ENCODE data around the gene OGFR. TPM values are rescaled to one million over a fixed set of nuclear protein-coding genes. Genes with fewer than 3 reads are reported as not detected.

OGFR gene
- total and polyA plus RNA-seq, 9 donors = 16.7 to 26.6 (median 21.9) TPM

DNA sequence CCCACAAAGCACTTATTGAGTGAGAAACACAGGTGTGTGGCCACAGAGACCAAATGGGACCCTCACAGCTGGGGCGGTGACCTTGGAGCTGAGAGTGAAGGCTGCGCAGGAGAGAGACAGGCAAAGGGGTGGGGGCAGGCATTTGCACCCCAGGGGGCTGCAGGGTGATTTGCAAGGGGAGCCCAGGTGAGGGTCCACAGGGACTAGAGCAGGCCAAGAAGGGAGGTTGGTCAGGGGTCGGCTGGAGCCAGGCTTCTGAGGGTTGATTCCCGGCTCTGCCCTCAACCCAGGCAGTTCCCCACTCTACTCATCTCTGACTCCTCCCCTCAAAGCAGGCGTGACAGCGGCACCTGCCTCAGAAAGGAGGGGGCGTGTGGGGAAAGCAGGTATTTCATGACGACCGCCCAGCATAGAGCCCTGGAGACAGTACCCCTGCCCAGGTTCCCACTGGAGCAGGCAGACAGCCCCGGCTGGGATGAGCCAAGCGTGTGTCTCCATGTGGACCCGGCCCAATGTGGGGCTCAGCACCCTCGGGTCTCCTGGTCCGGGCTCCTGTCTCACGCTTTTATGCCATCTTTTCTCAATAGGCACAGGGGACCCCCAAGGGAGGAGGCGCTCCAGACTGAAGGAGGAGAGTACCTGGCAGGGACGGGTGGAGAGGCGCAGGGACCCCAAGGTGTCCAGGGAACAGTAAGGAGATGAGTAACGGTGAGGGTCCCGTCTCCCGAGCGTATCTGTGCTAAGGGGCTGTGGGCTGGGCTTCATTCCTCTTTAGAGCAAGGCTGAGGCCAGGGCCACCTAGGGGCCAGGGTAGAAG is 11.5 kb upstream of the OGFR start:
- H3K36me3 ChIP-seq (ENCODE audit: control insufficient read depth, insufficient read depth, low read length) = peaks cover 6% of the 10 kb centered on the region
- peaks cover 3% of the 10 kb centered on the region for H3K27me3 ChIP-seq (ENCODE audit: control insufficient read depth, insufficient read depth, low read length)
- no peak overlapping the region for H3K27ac ChIP-seq (ENCODE audit: low read length)
- DNase-seq = no peak
- H3K4me3 ChIP-seq (ENCODE audit: low read length) = no peak overlapping the region
- WGBS (ENCODE audit: insufficient coverage) = 70% methylated on average over 18 of the region's 22 CpGs
- H3K9me3 ChIP-seq (replicated peaks; ENCODE audit: control insufficient read depth, low read depth, low read length) = no peaks in the 10 kb centered on the region
- peaks cover 37% of the 10 kb centered on the region for H3K4me1 ChIP-seq (ENCODE audit: control insufficient read depth, insufficient read depth, low read length)

DNA sequence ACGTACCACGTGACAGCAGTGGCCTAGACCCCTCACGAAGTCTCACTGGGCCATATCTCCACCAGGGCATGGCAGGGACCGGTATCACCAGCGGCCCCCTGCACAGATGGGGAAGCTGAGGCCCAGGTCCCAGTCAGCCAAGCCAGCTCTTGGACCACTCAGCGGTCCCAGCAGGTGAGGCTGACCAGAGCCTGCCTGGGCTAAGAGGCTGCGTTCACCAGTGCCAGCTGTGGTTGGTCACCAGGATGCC is 11.0 kb upstream of the OGFR start:
- WGBS (ENCODE audit: insufficient coverage) = 50% methylated on average over 7 of the region's 7 CpGs
- Histone ChIP-seq H3K4me3 (ENCODE audit: low read length) (peak overlapping the region; percentile 15), H3K27me3 (ENCODE audit: control insufficient read depth, insufficient read depth, low read length) (peaks cover 3% of the 10 kb centered on the region), H3K27ac (ENCODE audit: low read length) (peak overlapping the region; percentile 65), H3K9me3 (replicated peaks; ENCODE audit: control insufficient read depth, low read depth, low read length) (no peaks in the 10 kb centered on the region), H3K4me1 (ENCODE audit: control insufficient read depth, insufficient read depth, low read length) (peaks cover 33% of the 10 kb centered on the region), H3K36me3 (ENCODE audit: control insufficient read depth, insufficient read depth, low read length) (peaks cover 12% of the 10 kb centered on the region)
- no peak for DNase-seq

DNA sequence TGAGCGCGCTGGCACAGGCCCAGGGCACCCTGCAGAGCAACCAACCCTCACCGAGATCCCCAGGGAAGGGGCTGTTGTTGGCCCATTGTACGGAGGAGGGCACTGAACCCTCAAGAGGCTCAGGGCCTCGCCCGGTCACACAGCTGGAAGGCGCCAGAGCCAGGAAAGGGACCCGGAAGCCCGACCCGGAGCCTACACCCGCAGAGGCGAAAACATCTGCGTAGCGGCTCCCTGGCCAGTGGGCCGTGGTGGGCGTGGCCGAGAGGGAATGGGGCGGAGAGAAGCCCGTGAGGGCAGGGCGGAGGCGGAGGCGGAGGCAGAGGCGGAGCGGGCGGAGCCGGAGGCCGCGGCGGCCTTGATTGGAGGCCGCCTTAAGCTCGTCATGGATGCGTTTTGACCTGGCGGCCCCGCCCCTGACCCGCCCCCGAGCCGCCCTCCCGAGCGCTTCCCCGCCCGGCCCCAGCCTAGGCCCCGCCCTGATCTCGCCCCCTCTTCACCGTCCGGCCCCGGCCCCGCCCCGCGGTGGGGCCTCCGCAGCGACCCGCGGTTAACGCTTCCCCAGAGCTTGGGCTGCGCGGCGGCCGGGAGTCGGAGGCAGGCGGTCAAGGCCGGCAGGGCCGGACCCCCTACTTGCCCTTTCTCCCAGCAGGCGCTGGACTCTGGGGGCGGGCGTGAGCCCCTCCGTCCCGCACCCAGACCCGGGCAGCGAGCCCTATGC is 10.5 kb upstream of the OGFR start:
- Histone ChIP-seq H3K27me3 (ENCODE audit: control insufficient read depth, insufficient read depth, low read length) (peaks cover 3% of the 10 kb centered on the region), H3K27ac (ENCODE audit: low read length) (peak overlapping the region; percentile 84), H3K4me3 (ENCODE audit: low read length) (peak overlapping the region; percentile 63), H3K4me1 (ENCODE audit: control insufficient read depth, insufficient read depth, low read length) (peaks cover 29% of the 10 kb centered on the region), H3K9me3 (replicated peaks; ENCODE audit: control insufficient read depth, low read depth, low read length) (no peaks in the 10 kb centered on the region), H3K36me3 (ENCODE audit: control insufficient read depth, insufficient read depth, low read length) (peaks cover 17% of the 10 kb centered on the region)
- DNase-seq = peak; percentile 98
- under 1% methylated on average over 51 of the region's 69 CpGs for WGBS (ENCODE audit: insufficient coverage)

DNA sequence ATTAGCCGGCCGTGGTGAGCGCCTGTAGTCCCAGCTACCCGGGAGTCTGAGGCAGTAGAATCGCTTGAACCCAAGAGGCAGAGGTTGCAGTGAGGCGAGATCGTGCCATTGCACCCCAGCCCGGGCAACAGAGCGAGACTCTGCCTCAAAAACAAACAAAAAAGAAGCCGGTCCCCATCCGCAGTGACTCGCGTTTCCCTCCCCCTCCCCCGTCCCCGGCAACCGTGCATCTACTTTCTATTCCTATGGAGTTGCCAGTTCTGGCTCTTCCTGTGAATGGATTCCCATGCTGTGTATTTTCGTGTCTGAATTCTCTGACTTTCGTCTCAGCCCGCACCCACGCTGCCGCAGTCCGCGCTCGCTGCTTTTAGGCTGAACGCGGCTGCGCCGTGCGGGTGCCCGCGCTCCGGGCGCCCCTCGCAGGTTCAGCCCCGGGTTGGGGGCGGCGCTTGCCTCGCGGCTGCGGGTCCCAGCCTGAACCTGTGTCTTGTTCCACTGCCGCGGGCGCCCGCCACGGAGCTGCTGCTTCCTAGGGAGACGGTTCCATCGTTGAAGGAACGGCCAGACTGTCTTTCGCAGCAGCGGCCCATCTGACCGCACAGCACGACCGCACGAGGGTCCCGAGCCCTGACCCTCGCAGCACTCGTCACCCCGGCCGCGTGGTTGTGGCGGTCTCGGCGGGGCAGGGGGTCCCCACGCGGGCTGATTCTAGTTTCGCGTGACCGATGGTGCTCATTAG is 9.4 kb upstream of the OGFR start:
- peaks cover 25% of the 10 kb centered on the region for H3K36me3 ChIP-seq (ENCODE audit: control insufficient read depth, insufficient read depth, low read length)
- H3K27ac ChIP-seq (ENCODE audit: low read length) = peak overlapping the region; percentile 84
- H3K9me3 ChIP-seq (replicated peaks; ENCODE audit: control insufficient read depth, low read depth, low read length) = no peaks in the 10 kb centered on the region
- peak overlapping the region; percentile 63 for H3K4me3 ChIP-seq (ENCODE audit: low read length)
- peaks cover 29% of the 10 kb centered on the region for H3K4me1 ChIP-seq (ENCODE audit: control insufficient read depth, insufficient read depth, low read length)
- WGBS (ENCODE audit: insufficient coverage) = under 1% methylated on average over 68 of the region's 68 CpGs
- H3K27me3 ChIP-seq (ENCODE audit: control insufficient read depth, insufficient read depth, low read length) = peaks cover 3% of the 10 kb centered on the region
- peak; percentile 66 for DNase-seq

DNA sequence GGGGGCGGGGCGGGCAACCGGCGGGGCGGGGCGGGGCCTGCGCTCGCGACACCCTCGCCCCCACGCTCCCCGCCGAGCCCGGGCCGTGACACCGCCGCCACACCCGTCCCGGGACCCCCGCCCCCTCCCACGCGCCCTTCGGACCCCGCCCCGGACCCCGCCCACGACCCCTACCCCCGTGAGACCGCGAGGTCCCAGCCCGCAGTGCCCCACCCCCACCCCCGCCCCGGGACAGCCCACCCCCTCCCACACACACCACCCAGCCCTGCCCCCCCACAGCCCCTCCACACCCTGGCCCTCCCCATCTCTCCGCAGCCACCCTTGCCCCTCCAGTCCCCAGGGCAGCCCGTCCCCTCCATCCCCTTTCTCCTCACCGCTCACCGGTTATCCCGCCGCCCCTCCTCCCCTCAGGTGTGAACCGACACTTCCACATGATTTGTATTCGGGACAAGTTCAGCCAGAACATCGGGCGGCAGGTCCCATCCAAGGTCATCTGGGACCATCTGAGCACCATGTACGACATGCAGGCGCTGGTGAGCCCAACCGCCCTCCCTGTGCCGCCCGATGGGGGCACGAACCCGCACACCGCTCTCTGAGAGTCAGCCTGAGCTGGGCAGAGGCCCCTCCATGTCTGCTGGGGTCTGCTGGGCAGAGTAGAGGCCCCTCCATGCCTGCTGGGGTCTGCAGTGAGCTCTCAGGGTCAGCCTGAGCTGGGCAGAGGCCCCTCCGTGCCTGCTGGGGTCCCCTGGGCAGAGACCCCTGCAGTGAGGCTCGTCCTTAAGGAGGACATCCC is 7.7 kb upstream of the OGFR start:
- no peak for DNase-seq
- Histone ChIP-seq H3K27me3 (ENCODE audit: control insufficient read depth, insufficient read depth, low read length) (no peaks in the 10 kb centered on the region), H3K4me1 (ENCODE audit: control insufficient read depth, insufficient read depth, low read length) (peaks cover 34% of the 10 kb centered on the region), H3K27ac (ENCODE audit: low read length) (no peak overlapping the region), H3K9me3 (replicated peaks; ENCODE audit: control insufficient read depth, low read depth, low read length) (no peaks in the 10 kb centered on the region), H3K36me3 (ENCODE audit: control insufficient read depth, insufficient read depth, low read length) (peaks cover 37% of the 10 kb centered on the region), H3K4me3 (ENCODE audit: low read length) (peak overlapping the region; percentile 48)
- WGBS (ENCODE audit: insufficient coverage) = 28% methylated on average over 19 of the region's 53 CpGs

DNA sequence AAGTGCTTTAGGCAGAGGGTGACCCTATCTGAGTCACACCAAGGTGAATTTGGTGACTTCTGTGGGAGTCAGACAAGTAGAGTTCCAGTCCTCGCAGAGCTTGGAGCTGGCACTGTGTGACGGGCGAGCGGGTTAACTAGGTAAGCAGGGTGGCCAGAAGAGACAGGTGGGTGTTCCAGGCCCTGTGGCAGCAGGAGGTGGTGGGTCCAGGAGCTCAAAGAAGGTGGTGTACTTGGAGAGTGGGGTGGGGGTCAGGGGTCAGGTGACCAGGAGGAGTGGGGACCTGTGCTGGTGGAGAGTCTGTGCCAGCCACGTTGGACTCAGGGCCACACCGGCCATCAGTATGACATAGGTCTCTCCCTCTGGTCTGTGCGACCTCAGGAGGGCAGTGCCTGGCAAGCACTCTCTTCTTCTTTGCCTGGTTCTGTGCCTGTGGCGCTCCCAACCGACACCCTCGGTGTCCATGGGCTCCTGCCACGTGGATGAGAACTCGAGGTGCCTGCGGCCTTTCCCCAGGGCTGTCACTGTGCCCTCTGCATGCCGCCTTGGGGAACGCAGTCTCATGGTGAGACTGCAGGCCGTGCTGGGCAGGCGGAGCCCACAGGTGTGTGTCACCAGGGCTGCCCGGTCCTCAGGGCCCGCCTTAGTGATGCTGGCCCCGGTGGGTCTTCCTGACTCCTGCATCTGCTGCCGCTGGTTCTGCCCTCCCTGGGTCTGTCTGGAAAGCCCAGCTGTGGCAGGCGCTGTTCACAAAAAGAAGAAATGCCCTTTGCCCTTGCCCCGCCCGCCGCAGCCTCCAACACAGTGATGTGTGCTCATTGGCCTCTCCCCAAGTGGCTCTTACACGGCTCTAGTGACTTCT is 6.7 kb upstream of the OGFR start:
- 84% methylated on average over 26 of the region's 26 CpGs for WGBS (ENCODE audit: insufficient coverage)
- no peak overlapping the region for H3K4me3 ChIP-seq (ENCODE audit: low read length)
- no peaks in the 10 kb centered on the region for H3K27me3 ChIP-seq (ENCODE audit: control insufficient read depth, insufficient read depth, low read length)
- H3K36me3 ChIP-seq (ENCODE audit: control insufficient read depth, insufficient read depth, low read length) = peaks cover 38% of the 10 kb centered on the region
- no peaks in the 10 kb centered on the region for H3K9me3 ChIP-seq (replicated peaks; ENCODE audit: control insufficient read depth, low read depth, low read length)
- no peak for DNase-seq
- H3K27ac ChIP-seq (ENCODE audit: low read length) = no peak overlapping the region
- H3K4me1 ChIP-seq (ENCODE audit: control insufficient read depth, insufficient read depth, low read length) = peaks cover 34% of the 10 kb centered on the region

DNA sequence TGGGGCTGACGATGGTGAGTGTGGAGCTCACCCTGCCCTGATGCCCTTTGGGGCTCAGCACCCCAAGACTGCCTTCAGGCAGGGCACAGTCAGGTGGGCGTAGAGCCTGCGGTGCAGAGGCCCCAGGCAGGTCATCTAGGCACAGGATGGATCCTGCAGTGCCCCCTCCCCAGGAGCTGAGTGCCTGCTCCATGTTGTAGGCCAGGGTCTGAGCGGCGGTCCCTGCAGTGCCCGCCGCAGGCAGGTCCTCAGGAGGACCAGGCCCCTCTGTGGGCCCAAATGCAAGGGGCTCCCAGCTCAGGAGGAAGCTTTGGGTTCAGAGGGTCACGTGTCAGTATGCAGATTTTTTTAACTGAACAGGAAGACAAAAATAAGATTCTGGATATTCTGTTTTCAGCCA is 5.6 kb upstream of the OGFR start:
- H3K4me1 ChIP-seq (ENCODE audit: control insufficient read depth, insufficient read depth, low read length) = peaks cover 27% of the 10 kb centered on the region

DNA sequence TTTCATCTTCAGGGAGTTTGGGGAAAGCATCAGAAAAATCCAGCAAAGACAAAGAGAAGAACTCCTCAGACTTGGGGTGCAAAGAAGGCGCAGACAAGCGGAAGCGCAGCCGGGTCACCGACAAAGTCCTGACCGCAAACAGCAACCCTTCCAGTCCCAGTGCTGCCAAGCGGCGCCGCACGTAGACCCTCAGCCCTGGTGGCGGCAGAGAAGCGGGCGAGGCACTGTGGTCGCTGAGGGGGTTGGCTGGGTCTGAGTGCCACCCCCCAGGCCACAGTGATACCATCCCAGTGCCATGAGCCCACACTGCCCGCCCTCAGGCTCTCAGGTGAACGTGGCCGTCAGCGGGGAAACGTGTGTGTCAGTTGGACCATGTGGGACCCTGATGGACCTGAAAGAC is 5.2 kb upstream of the OGFR start:
- 92% methylated on average over 19 of the region's 19 CpGs for WGBS (ENCODE audit: insufficient coverage)
- H3K4me1 ChIP-seq (ENCODE audit: control insufficient read depth, insufficient read depth, low read length) = peaks cover 30% of the 10 kb centered on the region

More for the DNA sequence above, 5.6 kb upstream of the OGFR start:
- H3K27ac ChIP-seq (ENCODE audit: low read length) = no peak overlapping the region
- no peak for DNase-seq
- H3K27me3 ChIP-seq (ENCODE audit: control insufficient read depth, insufficient read depth, low read length) = no peaks in the 10 kb centered on the region
- WGBS (ENCODE audit: insufficient coverage) = 84% methylated on average over 8 of the region's 8 CpGs
- H3K4me3 ChIP-seq (ENCODE audit: low read length) = no peak overlapping the region
- H3K9me3 ChIP-seq (replicated peaks; ENCODE audit: control insufficient read depth, low read depth, low read length) = no peaks in the 10 kb centered on the region
- H3K36me3 ChIP-seq (ENCODE audit: control insufficient read depth, insufficient read depth, low read length) = peaks cover 38% of the 10 kb centered on the region

DNA sequence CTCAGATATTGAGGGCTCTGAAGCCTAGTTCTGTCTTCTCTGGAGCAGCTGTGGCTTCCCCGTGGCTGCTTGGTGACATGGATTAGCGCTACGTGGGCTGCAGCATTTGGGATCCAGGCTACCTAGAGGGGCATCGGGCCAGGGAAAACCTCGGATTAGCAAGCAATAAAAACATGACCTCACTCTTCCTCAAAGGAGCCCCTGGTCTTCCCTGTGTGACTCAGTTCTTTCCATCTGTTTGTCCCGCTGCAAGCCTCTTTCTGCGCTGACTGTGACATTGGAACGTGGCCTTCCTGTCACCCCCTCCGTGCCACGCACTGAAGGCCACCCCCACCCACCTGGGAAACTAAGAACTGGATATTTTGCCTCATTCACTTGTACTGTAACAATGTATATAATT is 4.8 kb upstream of the OGFR start:
- Histone ChIP-seq H3K9me3 (replicated peaks; ENCODE audit: control insufficient read depth, low read depth, low read length) (no peaks in the 10 kb centered on the region), H3K27me3 (ENCODE audit: control insufficient read depth, insufficient read depth, low read length) (no peaks in the 10 kb centered on the region), H3K27ac (ENCODE audit: low read length) (no peak overlapping the region), H3K4me1 (ENCODE audit: control insufficient read depth, insufficient read depth, low read length) (peaks cover 26% of the 10 kb centered on the region), H3K36me3 (ENCODE audit: control insufficient read depth, insufficient read depth, low read length) (peaks cover 38% of the 10 kb centered on the region), H3K4me3 (ENCODE audit: low read length) (no peak overlapping the region)
- no peak for DNase-seq
- 63% methylated on average over 6 of the region's 10 CpGs for WGBS (ENCODE audit: insufficient coverage)

More for the DNA sequence above, 5.2 kb upstream of the OGFR start:
- DNase-seq = no peak
- Histone ChIP-seq H3K36me3 (ENCODE audit: control insufficient read depth, insufficient read depth, low read length) (peaks cover 38% of the 10 kb centered on the region), H3K9me3 (replicated peaks; ENCODE audit: control insufficient read depth, low read depth, low read length) (no peaks in the 10 kb centered on the region), H3K27me3 (ENCODE audit: control insufficient read depth, insufficient read depth, low read length) (no peaks in the 10 kb centered on the region), H3K27ac (ENCODE audit: low read length) (no peak overlapping the region), H3K4me3 (ENCODE audit: low read length) (no peak overlapping the region)
